ENCODE data around the gene ATF7IP2. TPM values are rescaled to one million over a fixed set of nuclear protein-coding genes. Genes with fewer than 3 reads are reported as not detected.
"Not testable (repeated sequence)": the region's sequence is repeated elsewhere in the genome, so short reads cannot be mapped to it uniquely, and the experiment has no call there.

The ATF7IP2 gene
- total RNA-seq, 1 donor, result 33.9 TPM

- not testable (repeated sequence) for DNase-seq (ENCODE audit: low read depth in 2 of 3, low spot score in 2 of 3)
These were observed 119.4 kb downstream of the ATF7IP2 start for GRCh38 chr16:10505286-10505685.

- peak; percentile 52 to 88 (median 75) for DNase-seq (ENCODE audit: low read depth in 2 of 3, low spot score in 2 of 3)
These were observed 123.7 kb downstream of the ATF7IP2 start for GRCh38 chr16:10509534-10510025.

DNA sequence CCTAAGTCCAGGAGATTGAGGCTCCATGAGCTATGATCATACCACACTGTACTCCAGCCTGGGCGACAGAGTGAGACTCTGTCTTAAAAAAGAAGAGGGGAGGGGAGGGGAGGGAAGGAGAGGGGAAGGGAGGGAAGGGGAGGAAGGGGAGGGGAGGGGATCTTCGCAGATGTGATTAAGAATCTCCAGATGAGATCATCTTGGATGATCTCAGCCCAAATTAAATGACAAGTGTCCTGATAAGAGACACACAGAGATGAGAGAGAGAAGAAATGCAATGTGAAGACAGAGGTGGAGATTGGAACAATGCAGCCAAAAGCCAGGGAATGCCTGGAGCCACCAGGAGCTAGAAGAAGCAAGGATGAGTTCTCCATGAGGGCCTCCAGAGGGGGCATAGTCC is 124.4 kb downstream of the ATF7IP2 start:
- no peak for DNase-seq (ENCODE audit: low read depth in 2 of 3, low spot score in 2 of 3)

DNA sequence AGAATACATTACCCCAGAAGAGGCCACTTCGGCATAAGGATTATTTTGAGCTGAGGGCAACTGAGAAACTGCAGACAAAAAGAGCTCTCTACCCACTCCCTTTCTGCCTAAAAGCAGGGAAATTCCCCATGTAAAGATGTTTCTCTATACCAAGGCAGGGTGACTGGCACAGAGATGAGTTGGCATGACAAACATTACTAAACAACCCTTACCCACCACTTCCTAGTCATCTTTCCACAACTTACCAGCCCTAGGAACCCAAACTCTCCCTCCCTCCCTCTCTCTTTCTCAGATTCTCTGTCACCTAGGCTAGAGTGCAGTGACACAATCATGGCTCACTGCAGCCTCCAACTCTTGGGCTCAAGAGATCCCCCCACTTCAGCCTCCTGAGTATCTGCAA is 126.0 kb downstream of the ATF7IP2 start:
- no peak for DNase-seq (ENCODE audit: low read depth in 2 of 3, low spot score in 2 of 3)

- peak; percentile 14 to 83 (median 56) for DNase-seq (ENCODE audit: low read depth in 2 of 3, low spot score in 2 of 3)
These were observed 128.7 kb downstream of the ATF7IP2 start for GRCh38 chr16:10514369-10515055.

GRCh38 chr16:10517868-10518267 is 132.0 kb downstream of the ATF7IP2 start:
- no peak for DNase-seq (ENCODE audit: low read depth in 2 of 3, low spot score in 2 of 3)

GRCh38 chr16:10518479-10519041 is 132.7 kb downstream of the ATF7IP2 start:
- DNase-seq (ENCODE audit: low read depth in 2 of 3, low spot score in 2 of 3), result no peak

GRCh38 chr16:10519297-10519696 is 133.4 kb downstream of the ATF7IP2 start:
- DNase-seq (ENCODE audit: low read depth in 2 of 3, low spot score in 2 of 3), result no peak

GRCh38 chr16:10519929-10520868 is 134.3 kb downstream of the ATF7IP2 start:
- DNase-seq (ENCODE audit: low read depth in 2 of 3, low spot score in 2 of 3), result no peak

DNA sequence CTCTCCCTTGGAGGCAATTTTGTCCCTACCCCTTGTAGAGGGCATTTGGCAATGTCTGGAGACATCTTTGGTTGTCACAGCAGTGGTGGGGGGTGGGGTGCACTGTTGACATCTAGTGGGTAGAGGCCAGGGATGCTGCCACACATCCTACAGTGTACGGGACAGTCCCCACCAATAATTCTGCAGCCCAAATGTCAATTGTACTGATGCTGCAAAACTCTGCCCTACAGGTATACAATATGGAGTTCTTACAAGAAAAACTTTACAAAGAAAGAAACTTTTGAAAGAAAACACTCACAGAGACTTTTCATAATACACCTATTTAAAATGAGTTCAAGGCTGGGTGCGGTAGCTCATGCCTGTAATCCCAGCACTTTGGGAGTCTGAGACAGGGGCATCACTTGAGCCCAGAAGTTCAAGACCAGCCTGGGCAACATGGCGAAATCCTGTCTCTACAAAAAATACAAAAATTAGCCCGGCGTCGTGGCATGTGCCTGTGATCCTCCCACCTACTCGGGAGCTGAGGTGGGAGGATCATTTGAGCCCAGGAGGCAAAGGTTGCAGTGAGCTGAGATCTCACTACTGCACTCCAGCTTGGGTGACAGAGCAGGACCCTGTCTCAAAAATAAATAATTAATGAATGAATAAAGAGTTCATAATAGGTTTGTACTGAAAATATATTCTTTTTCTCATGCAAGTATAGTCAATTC is 135.2 kb downstream of the ATF7IP2 start:
- no peak for DNase-seq (ENCODE audit: low read depth in 2 of 3, low spot score in 2 of 3)

- peak; percentile 11 to 66 (median 55) for DNase-seq (ENCODE audit: low read depth in 2 of 3, low spot score in 2 of 3)
These were observed 135.9 kb downstream of the ATF7IP2 start for GRCh38 chr16:10521681-10522274.

GRCh38 chr16:10522966-10523365 is 137.1 kb downstream of the ATF7IP2 start:
- no peak for DNase-seq (ENCODE audit: low read depth in 2 of 3, low spot score in 2 of 3)

DNA sequence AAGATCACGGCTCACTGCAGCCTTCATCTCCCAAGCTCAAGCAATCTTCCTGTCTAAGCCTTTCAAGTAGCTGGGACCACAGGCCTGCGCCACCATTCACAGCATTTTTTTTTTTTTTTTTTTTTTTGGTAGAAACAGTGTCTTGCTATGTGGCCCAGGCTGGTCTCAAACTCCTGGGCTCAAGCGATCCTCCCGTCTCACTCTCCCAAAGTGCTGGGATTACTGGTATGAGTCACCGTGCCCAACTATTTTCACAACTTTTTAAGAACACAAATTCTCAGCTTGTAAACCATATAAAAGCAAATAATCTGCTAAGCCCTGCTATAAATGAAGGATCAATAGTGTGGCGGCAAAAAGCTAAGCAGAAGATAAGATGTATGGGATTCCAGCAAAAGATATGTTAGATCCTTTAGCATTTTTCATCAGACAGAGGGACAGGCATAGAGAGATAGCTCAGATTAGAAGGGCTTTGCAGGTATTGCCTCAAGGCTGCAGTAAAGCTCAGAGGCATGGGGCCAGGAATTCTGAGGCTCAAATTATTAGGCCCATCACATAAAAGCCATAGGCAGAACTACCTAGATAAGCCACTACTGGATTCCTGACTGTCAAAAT is 139.5 kb downstream of the ATF7IP2 start:
- DNase-seq (ENCODE audit: low read depth in 2 of 3, low spot score in 2 of 3), result no peak

GRCh38 chr16:10526962-10527361 is 141.1 kb downstream of the ATF7IP2 start:
- DNase-seq (ENCODE audit: low read depth in 2 of 3, low spot score in 2 of 3), result no peak

DNA sequence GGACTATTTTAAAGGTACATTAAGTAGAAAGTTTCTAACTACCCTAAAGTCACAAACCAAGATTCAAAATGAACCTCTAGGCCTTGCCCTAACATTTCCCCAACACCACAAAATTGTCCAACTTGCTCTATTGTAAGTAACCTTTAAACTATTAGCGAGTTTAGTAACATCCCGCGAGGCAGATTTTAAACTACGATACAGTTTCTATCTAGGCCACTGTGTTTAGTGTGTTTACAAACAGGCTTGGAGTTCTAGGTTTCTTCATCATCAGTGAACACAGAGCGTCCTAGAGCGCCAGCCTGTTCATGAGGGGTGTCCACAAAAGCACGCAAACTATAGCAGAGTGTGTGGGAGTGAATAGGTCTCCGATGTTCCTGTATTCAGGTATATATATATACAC is 142.8 kb downstream of the ATF7IP2 start:
- no peak for DNase-seq (ENCODE audit: low read depth in 2 of 3, low spot score in 2 of 3)

DNA sequence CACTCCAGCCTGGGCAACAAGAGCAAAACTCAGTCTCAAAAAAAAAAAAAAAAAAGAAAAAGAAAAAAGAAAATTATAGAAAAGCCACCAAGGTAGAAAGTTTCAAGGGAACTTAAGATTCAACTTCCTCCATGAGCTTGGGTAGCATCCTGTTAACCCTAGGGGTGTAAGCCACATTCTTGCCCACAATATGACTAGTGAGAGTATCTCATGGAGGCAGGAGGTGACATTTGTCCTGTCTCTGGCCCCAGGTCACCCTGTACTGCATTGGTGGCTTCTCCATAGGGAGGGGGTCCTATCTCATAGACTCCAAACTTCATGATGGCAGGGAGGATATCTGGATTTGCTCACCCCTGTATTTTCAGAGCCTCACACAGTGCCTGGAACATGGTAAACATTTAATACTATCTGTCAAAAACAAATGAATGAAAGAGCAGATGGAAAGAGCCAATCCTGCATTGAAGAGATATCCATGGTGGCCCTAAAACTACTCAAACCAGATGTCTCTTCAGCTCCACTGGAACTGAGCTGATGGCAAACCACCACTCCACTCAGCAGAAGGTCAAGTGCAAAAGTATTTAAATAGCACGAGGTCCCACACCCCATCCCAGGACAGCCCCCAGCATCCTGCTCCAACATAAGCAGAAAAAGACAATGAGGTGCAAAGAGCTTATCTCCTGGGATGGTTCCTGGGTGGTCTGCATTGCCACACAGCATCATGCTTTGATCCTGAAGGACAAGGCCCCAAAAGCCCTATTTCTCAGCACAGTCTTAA is 144.2 kb downstream of the ATF7IP2 start:
- DNase-seq (ENCODE audit: low read depth in 2 of 3, low spot score in 2 of 3), result no peak

DNA sequence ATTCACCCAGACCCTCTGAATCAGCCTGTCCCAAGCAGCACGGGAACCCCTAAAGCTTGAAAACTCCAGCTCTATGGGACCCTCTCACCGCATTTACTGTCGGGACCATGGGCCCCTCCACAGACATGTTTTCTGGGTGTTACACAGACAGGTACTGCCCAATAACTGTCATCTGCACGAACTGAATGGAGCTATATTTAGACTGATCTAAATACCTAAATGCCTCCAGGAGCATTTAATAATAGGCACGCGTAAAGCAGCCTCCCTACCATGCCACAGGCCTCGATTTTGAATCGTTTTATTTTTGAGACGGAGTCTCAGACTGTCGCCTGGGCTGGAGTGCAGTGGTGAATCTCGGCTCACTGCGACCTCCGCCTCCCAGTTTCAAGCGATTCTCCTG is 144.8 kb downstream of the ATF7IP2 start:
- DNase-seq (ENCODE audit: low read depth in 2 of 3, low spot score in 2 of 3), result no peak

GRCh38 chr16:10531582-10531981 is 145.7 kb downstream of the ATF7IP2 start:
- no peak for DNase-seq (ENCODE audit: low read depth in 2 of 3, low spot score in 2 of 3)

Data from hematopoietic multipotent progenitor cell (in vitro differentiated cells).